ENCODE results near the gene CDCA3.
A peak's percentile ranks its signal among the peaks of the same experiment; 100 is the strongest.
"Not testable (repeated sequence)": the region's sequence is repeated elsewhere in the genome, so short reads cannot be mapped to it uniquely, and the experiment has no call there.

The CDCA3 gene

DNA sequence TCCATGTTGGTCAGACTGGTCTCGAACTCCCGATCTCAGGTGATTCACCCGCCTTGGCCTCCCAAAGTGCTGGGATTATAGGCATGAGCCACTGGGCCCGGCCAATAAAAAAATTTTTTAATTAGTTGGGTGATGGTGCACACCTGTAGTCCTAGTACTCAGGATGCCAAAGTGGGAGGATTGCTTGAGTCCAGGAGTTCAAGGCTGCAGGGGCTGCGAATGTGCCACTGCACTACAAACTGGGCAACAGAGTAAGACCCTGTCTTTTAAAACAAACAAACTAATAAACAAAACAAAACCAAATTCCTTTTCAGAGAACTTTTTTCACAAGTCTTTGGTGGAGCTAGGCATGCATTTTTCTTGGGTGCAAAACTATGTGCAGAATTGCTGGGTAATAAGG is 32.2 kb upstream of the CDCA3 start:
- Histone ChIP-seq H3K27me3 (ENCODE audit: insufficient read depth, poor library complexity, severe bottlenecking) (no peaks in the 10 kb centered on the region), H3K4me3 (replicated peaks; ENCODE audit: insufficient read depth, low read length) (no peak overlapping the region), H3K27ac (replicated peaks) (no peak overlapping the region)
- no peak for TF ChIP-seq CTCF (IDR thresholded peaks at IDR 0.05; ENCODE audit: insufficient read depth, low read length)
- no peak for TF ChIP-seq POLR2AphosphoS5 (IDR thresholded peaks at IDR 0.05; ENCODE audit: low read depth)
- TF ChIP-seq, protein P1, sequence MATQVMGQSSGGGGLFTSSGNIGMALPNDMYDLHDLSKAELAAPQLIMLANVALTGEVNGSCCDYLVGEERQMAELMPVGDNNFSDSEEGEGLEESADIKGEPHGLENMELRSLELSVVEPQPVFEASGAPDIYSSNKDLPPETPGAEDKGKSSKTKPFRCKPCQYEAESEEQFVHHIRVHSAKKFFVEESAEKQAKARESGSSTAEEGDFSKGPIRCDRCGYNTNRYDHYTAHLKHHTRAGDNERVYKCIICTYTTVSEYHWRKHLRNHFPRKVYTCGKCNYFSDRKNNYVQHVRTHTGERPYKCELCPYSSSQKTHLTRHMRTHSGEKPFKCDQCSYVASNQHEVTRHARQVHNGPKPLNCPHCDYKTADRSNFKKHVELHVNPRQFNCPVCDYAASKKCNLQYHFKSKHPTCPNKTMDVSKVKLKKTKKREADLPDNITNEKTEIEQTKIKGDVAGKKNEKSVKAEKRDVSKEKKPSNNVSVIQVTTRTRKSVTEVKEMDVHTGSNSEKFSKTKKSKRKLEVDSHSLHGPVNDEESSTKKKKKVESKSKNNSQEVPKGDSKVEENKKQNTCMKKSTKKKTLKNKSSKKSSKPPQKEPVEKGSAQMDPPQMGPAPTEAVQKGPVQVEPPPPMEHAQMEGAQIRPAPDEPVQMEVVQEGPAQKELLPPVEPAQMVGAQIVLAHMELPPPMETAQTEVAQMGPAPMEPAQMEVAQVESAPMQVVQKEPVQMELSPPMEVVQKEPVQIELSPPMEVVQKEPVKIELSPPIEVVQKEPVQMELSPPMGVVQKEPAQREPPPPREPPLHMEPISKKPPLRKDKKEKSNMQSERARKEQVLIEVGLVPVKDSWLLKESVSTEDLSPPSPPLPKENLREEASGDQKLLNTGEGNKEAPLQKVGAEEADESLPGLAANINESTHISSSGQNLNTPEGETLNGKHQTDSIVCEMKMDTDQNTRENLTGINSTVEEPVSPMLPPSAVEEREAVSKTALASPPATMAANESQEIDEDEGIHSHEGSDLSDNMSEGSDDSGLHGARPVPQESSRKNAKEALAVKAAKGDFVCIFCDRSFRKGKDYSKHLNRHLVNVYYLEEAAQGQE (IDR thresholded peaks at IDR 0.05; ENCODE audit: insufficient replicate concordance, low read depth): no peak
- no peak for TF ChIP-seq GABPA (IDR thresholded peaks at IDR 0.05; ENCODE audit: low read depth)
- no peak for TF ChIP-seq SPI1 (IDR thresholded peaks at IDR 0.05; ENCODE audit: borderline replicate concordance, low read depth)
- no peak for DNase-seq (ENCODE audit: low read depth in 1 of 2, low spot score in 1 of 2)

GRCh38 chr12:6879824-6880223 is 28.7 kb upstream of the CDCA3 start:
- peak in 1 of 2 experiments; percentile 54 for DNase-seq (ENCODE audit: low read depth in 1 of 2, low spot score in 1 of 2)
- H3K27me3 ChIP-seq (ENCODE audit: insufficient read depth, poor library complexity, severe bottlenecking); H3K4me3 ChIP-seq (replicated peaks; ENCODE audit: insufficient read depth, low read length); H3K27ac ChIP-seq (replicated peaks): not testable (repeated sequence)

GRCh38 chr12:6874015-6874368 is 22.9 kb upstream of the CDCA3 start:
- not testable (repeated sequence) for H3K27me3 ChIP-seq (ENCODE audit: insufficient read depth, poor library complexity, severe bottlenecking); DNase-seq (ENCODE audit: low read depth in 1 of 2, low spot score in 1 of 2)
- peak overlapping the region; percentile 76 for H3K27ac ChIP-seq (replicated peaks)
- H3K4me3 ChIP-seq (replicated peaks; ENCODE audit: insufficient read depth, low read length): peak overlapping the region; percentile 78

DNA sequence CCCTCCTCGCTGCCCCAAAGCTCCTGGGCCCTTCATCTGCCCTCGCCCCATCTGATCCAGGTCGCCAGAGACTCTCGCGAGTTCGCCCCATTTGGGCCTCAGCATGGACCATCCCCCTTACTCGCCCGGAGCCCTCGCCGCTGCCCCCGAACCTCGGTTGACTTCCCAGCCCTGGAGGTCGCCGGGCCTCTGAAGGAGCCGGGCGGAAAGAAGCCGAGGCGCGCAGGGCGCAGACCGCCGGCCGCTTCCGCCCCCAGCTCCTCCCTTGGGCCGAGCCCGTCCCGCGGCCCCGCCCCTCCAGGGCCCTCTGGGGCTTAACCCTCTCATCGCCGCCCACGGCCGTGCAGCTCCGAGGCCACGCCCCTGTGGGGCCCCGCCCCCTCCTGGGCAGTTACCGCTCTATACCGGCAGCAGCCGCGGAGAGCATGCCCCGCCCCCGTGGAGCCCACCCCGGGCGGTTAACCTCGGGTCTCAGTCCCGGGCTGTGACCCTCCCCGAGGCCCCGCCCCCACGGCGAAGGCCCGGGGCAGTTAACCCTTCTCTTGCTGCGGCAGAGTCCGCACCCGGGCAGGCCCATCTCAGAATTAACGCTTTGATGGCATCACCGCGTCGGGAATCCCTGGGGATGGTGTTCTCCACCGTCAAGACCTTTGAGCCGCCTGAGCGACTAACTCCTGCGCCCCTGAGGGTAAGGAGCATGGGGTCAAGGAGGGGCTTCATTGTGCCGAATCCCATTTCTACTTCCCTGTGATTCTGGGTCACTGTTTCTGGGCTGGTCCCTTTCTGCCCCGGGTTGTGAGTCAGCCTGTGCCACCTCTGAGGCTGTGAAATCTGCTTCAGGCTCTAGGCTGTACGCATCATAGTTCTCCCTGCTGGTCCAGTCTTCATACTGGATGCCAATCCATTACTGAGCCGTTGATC is 22.3 kb upstream of the CDCA3 start, which contains the start of gene SPSB2:
SPSB2 (minus strand) TSS at position 210 of the 921 bp plus-strand sequence. CDS start 402 bp downstream, outside the sequence.
- H3K27me3 ChIP-seq (ENCODE audit: insufficient read depth, poor library complexity, severe bottlenecking): no peaks in the 10 kb centered on the region
- H3K4me3 ChIP-seq (replicated peaks; ENCODE audit: insufficient read depth, low read length): peak within 1 kb of the TSS; percentile 78
- H3K27ac ChIP-seq (replicated peaks): peak within 1 kb of the TSS; percentile 76
- DNase-seq (ENCODE audit: low read depth in 1 of 2, low spot score in 1 of 2): peak; percentile 87 to 96
- TF ChIP-seq GABPA (IDR thresholded peaks at IDR 0.05; ENCODE audit: low read depth) (peak; percentile 77), POLR2AphosphoS5 (IDR thresholded peaks at IDR 0.05; ENCODE audit: low read depth) (no peak), SPI1 (IDR thresholded peaks at IDR 0.05; ENCODE audit: borderline replicate concordance, low read depth) (peak; percentile 32; the same call in 1 of the 2 replicates), CTCF (IDR thresholded peaks at IDR 0.05; ENCODE audit: insufficient read depth, low read length) (no peak)
- TF ChIP-seq, protein P1 (IDR thresholded peaks at IDR 0.05; ENCODE audit: insufficient replicate concordance, low read depth): no peak

All from HL-60 (cell line).